Body of pancreas (tissue), 4 donors: ENCODE results near the gene PABPN1.

Experiments used
- CTCF ChIP-seq, 7 experiments: fragments of 450-650 bp in 4 of 7; fragments of 200-600 bp in 3 of 7; sonication (generic) in 3 of 7; IDR thresholded peaks; one replicate each; pipeline ENCODE4 v1.5.1; 2016 to 2019; ENCODE audit warnings: antibody characterized with exemption in 7 of 7
- POLR2A ChIP-seq, 3 donors: fragments of 450-650 bp; IDR thresholded peaks; one replicate each; pipeline ENCODE4 v1.6.1; 2016; ENCODE audit warnings: antibody characterized with exemption in 3 of 3, mild to moderate bottlenecking in 2 of 3

DNA sequence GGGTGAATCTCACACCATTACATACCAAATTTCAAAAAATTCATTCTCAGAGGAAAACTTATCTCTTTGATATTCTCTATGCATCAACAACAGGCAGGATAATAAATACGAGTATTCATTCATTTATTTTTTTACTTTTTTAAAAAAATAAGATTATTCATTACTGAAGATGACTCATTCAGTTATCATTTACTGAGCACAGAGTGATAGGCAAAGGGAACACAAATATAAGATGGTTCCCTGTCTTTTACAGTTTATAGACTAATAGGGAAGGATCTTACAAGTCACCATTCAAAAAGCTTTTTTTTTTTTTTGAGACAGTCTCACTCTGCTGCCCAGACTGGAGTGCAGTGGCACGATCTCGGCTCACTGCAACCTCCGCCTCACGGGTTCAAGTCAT lies 5.0 kb upstream of the PABPN1 start:
- TF ChIP-seq CTCF (IDR thresholded peaks at IDR 0.05) (no peak), POLR2A (IDR thresholded peaks at IDR 0.05) (no peak)
